ENCODE data around the gene EIF4G3. TPM values are rescaled to one million over a fixed set of nuclear protein-coding genes. Genes with fewer than 3 reads are reported as not detected.
A peak's percentile ranks its signal among the peaks of the same experiment; 100 is the strongest.
"Not testable (repeated sequence)": the region's sequence is repeated elsewhere in the genome, so short reads cannot be mapped to it uniquely, and the experiment has no call there.

The EIF4G3 gene
- total RNA-seq, 1 experiment from 2014 or later, result 25.1 TPM

DNA sequence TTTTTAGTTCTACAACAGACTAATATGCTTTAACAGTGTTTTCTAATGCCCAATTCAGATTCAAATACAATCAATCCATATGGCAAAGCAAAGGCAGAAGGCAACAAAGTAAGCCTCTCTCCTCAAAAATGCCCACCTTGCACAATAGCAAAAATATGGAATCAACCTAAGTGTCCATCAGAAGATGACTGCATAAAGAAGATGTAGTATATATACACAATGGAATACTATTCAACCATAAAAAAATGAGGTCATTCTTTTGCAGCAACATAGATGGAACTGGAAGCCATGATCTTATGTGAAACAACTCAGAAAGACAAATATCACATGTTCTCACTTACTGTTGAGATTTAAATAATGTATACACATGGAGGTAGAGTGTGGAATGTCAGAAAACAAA, 80.7 kb downstream of the EIF4G3 start:
- in situ Hi-C loops (cut with HindIII; ENCODE audit: low pct_unique_long_range_greater_than_20kb, low sequenced_read_pairs), result no loop called here
- no peak for DNase-seq (ENCODE audit: low read depth, low spot score)

- in situ Hi-C loops (cut with HindIII; ENCODE audit: low pct_unique_long_range_greater_than_20kb, low sequenced_read_pairs); DNase-seq (ENCODE audit: low read depth, low spot score): not testable (repeated sequence)
Measured at GRCh38 chr1:21094282-21094681, 82.4 kb downstream of the EIF4G3 start.

DNA sequence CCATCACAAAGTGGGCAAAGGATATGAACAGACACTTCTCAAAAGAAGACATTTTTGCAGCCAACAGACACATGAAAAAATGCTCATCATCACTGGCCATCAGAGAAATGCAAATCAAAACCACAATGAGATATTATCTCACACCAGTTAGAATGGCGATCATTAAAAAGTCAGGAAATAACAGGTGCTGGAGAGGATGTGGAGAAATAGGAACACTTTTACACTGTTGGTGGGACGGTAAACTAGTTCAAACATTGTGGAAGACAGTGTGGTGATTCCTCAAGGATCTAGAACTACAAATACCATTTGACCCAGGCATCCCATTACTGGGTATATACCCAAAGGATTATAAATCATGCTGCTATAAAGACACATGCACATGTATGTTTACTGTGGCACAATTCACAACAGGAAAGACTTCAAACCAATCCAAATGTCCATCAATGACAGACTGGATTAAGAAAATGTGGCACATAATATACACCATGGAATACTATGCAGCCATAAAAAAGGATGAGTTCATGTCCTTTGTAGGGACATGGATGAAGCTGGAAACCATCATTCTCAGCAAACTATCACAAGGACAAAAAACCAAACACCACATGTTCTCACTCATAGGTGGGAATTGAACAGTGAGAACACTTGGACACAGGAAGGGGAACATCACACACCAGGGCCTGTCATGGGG, 83.3 kb downstream of the EIF4G3 start:
- in situ Hi-C loops (cut with HindIII; ENCODE audit: low pct_unique_long_range_greater_than_20kb, low sequenced_read_pairs); DNase-seq (ENCODE audit: low read depth, low spot score): not testable (repeated sequence)

GRCh38 chr1:21092545-21092944, 84.2 kb downstream of the EIF4G3 start:
- in situ Hi-C loops (cut with HindIII; ENCODE audit: low pct_unique_long_range_greater_than_20kb, low sequenced_read_pairs); DNase-seq (ENCODE audit: low read depth, low spot score): not testable (repeated sequence)

DNA sequence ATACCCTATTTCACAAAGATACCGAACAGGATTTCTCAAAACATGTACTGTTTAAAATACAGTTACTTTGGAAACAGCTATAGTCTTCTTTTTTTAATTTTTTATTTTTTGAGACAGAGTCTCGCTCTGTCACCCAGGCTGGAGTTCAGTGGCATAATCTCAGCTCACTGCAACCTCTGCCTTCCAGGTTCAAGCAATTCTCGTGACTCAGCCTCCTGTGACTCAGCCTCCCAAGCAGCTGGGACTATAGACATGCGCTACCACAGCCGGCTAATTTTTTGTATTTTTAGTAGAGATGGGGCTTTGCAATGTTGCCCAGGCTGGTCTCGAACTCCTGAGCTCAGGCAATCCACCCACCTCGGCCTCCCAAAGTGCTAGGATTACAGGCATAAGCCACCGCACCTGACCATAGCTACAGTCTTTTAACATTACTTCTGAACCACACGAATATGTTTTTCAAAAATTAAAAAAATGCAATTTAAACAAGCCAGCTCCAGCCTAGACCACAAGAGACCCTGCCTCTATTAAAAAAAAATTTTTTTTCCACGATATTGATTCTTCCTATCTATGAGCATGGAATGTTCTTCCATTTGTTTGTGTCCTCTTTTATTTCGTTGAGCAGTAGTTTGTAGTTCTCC, 85.5 kb downstream of the EIF4G3 start:
- in situ Hi-C loops (cut with HindIII; ENCODE audit: low pct_unique_long_range_greater_than_20kb, low sequenced_read_pairs), result not testable (repeated sequence)
- DNase-seq (ENCODE audit: low read depth, low spot score), result peak; percentile 39

GRCh38 chr1:21090463-21090862, 86.2 kb downstream of the EIF4G3 start:
- in situ Hi-C loops (cut with HindIII; ENCODE audit: low pct_unique_long_range_greater_than_20kb, low sequenced_read_pairs), result no loop called here
- no peak for DNase-seq (ENCODE audit: low read depth, low spot score)

GRCh38 chr1:21089731-21090130, 87.0 kb downstream of the EIF4G3 start:
- DNase-seq (ENCODE audit: low read depth, low spot score), result no peak
- in situ Hi-C loops (cut with HindIII; ENCODE audit: low pct_unique_long_range_greater_than_20kb, low sequenced_read_pairs), result no loop called here

GRCh38 chr1:21089299-21089698, 87.4 kb downstream of the EIF4G3 start:
- in situ Hi-C loops (cut with HindIII; ENCODE audit: low pct_unique_long_range_greater_than_20kb, low sequenced_read_pairs), result no loop called here
- no peak for DNase-seq (ENCODE audit: low read depth, low spot score)

- in situ Hi-C loops (cut with HindIII; ENCODE audit: low pct_unique_long_range_greater_than_20kb, low sequenced_read_pairs), result no loop called here
- no peak for DNase-seq (ENCODE audit: low read depth, low spot score)
Measured at GRCh38 chr1:21084111-21084810, 92.4 kb downstream of the EIF4G3 start.

DNA sequence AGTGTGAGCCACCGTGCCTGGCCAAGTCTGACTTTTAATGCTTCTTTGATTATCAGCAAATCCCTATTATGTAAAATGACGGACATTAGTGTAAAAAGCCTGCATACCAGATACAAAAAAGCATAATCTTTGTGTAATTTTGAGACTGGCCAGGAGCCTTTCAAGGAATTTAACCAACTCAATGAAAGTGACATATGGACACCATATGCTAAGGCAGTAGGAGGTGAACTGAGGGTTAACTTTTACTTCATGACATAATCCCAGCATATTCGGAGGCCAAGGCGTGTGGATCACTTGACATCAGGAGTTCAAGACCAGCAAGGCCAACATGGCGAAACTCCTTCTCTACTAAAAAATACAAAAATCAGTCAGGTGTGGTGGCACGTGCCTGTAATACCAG, 94.6 kb downstream of the EIF4G3 start:
- in situ Hi-C loops (cut with HindIII; ENCODE audit: low pct_unique_long_range_greater_than_20kb, low sequenced_read_pairs), result no loop called here
- DNase-seq (ENCODE audit: low read depth, low spot score), result no peak

- DNase-seq (ENCODE audit: low read depth, low spot score), result no peak
- in situ Hi-C loops (cut with HindIII; ENCODE audit: low pct_unique_long_range_greater_than_20kb, low sequenced_read_pairs), result no loop called here
Measured at GRCh38 chr1:21077085-21077484, 99.6 kb downstream of the EIF4G3 start.

GRCh38 chr1:21072721-21073120, 104.0 kb downstream of the EIF4G3 start:
- in situ Hi-C loops (cut with HindIII; ENCODE audit: low pct_unique_long_range_greater_than_20kb, low sequenced_read_pairs), result no loop called here
- DNase-seq (ENCODE audit: low read depth, low spot score), result no peak

GRCh38 chr1:21069549-21069948, 107.1 kb downstream of the EIF4G3 start:
- no peak for DNase-seq (ENCODE audit: low read depth, low spot score)
- in situ Hi-C loops (cut with HindIII; ENCODE audit: low pct_unique_long_range_greater_than_20kb, low sequenced_read_pairs), result no loop called here

GRCh38 chr1:21068937-21069336, 107.8 kb downstream of the EIF4G3 start:
- in situ Hi-C loops (cut with HindIII; ENCODE audit: low pct_unique_long_range_greater_than_20kb, low sequenced_read_pairs), result no loop called here
- no peak for DNase-seq (ENCODE audit: low read depth, low spot score)

DNA sequence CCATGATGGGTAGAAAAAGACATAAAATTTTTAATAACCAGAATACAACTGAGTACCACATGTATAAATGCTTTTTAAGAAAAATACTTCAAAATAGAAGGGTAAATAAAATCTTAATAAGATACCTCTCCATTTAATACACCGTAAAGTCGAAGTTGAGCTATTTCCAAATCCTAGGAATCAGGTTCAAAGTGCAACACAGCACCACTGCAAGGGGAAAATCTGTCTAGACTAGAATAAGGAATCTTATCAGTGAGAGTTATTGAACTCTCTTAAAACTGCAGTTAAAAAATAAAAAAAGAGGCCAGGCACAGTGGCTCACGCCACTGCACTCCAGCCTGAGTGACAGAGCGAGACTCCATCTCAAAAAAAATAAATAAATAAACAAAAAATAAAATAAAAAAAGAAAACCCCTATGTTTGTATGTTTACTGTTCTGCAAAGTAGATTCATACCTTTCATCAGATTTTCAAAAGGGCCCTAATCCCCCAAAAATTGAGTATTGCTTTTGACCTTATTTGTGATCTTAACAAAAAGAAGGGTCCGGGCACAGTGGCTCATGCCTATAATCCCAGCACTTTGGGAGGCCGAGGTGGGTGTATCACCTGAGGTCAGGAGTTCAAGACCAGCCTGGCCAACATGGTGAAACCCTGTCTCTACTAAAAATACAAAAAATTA, 109.0 kb downstream of the EIF4G3 start:
- DNase-seq (ENCODE audit: low read depth, low spot score), result no peak
- in situ Hi-C loops (cut with HindIII; ENCODE audit: low pct_unique_long_range_greater_than_20kb, low sequenced_read_pairs), result no loop called here

GRCh38 chr1:21066356-21067012, 110.2 kb downstream of the EIF4G3 start:
- DNase-seq (ENCODE audit: low read depth, low spot score), result no peak
- in situ Hi-C loops (cut with HindIII; ENCODE audit: low pct_unique_long_range_greater_than_20kb, low sequenced_read_pairs), result no loop called here

DNA sequence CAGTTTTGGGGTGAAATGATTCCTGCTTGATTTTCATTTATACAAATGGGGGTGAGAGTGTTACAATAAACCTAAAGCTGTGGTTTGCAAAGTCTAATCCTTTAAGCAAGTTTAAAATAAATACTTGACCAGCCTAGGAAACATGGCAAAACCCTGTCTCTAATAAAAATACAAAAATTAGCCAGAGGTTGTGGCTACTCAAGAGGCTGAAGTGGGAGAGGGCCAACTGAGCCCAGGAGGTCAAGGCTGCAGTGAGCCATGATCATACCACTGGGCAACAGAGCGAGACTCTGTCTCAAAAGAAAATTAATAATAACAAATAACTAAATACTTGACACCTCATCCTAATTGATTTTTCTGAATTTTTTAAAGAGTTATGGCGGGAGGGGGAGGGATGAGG, 110.8 kb downstream of the EIF4G3 start:
- DNase-seq (ENCODE audit: low read depth, low spot score), result no peak
- in situ Hi-C loops (cut with HindIII; ENCODE audit: low pct_unique_long_range_greater_than_20kb, low sequenced_read_pairs), result no loop called here

DNA sequence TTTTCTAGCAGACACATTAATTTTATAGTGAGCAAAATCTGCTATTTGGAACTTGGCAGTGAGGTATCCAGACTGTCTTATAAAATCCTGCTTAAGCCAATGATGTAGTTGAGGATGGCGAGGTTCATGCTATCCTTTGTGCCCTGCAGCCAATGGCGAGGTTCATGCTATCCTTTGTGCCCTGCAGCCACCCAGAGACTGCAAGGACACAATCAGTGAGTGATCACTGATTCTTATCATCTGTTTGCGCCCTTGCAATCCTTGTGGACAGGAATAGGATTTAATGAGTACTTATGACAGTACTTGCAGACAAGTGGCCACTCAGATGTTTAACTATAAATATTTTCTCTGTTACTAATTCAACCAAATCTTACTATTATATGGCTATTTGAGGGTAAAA, 112.6 kb downstream of the EIF4G3 start:
- DNase-seq (ENCODE audit: low read depth, low spot score), result no peak

More for the DNA sequence above, 112.6 kb downstream of the EIF4G3 start:
- in situ Hi-C loops (cut with HindIII; ENCODE audit: low pct_unique_long_range_greater_than_20kb, low sequenced_read_pairs), result no loop called here
